ENCODE data around the gene HBS1L.

Gene HBS1L

DNA sequence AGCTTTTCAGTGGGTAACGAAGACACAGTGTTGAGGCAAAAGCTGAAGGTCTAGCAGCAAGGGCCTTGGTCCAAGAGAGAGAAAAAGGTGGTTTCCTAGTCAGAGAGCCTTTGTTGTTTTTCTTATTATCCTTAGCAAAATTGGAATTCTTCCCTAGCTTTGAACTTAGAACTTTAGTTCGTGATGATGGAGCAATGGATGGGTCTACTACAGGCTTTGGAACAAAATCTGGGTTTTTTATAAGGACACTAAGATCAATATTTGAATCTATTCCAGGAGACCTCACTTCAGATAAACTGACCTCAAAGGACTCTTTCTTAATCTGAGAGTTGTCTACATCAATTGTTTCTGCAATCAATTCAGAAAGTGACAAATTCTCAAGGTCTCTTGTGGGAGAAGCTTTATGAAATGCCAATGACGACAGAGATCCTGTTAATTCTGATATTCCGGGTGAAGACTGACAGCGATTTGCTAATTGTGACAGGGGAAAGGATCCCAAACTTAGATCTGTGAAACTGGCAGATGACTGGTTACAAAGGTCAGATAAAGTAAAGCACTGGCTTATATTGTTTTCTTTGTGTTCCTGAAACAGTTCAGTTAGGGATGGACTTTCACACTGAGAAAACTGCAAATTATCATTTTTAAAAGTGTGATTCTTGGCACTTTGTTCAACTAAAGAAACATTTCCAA lies 17.7 kb downstream of the HBS1L start:
- no peak for TF ChIP-seq GATA3 (IDR thresholded peaks at IDR 0.05; ENCODE audit: low read depth, low read length)
- no peak for TF ChIP-seq GATA2 (IDR thresholded peaks at IDR 0.05; ENCODE audit: low read depth, low read length)

DNA sequence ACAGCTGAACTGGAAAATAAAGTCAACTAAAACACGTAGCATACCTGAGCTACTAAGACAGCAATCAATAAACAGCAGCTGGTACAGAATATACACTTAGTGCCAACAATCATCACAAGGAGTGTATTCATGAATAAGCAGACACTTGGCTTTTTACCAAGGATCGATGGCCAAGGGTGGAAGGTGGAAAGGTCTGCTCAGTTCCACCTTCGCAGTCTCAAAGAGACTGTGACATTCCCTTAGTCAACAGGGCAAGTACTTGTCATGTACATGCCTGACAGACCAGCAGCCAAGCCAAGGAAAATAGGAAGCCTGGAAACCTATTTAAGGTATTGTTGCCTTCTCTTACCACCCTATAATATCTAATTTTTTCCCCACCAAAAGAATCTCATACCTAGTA lies 21.4 kb downstream of the HBS1L start:
- TF ChIP-seq GATA3 (IDR thresholded peaks at IDR 0.05; ENCODE audit: low read depth, low read length) (no peak), GATA2 (IDR thresholded peaks at IDR 0.05; ENCODE audit: low read depth, low read length) (no peak)

DNA sequence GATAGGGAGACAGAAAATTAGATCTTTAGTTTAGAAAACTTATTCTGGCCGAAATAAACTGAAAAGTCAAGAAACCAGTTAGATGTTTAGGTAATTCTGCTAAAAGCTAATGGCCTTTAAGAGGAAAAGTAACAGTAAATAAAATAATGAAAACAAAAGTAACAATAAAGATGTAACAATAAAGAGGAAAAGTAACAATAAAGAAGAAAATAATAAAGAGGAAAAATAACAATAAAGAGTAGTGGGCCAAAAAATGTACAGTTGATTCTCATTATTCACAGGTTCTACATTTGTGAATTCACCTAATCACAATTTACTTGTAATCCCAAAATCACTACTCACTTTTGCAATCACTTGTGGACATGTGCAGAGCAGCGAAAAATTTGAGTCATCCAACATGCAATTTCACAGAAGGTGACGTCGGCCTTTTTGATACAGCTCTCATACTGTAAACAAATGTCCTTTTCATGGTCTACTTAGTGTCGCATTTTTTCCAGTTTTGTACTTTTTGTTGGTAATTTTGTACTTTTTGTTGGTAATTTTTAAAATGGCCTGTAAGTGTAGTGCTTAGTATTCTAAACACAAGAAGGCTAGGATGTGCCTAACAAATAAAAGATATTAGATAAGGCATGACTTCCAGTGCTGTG lies 24.0 kb downstream of the HBS1L start:
- TF ChIP-seq GATA3 (IDR thresholded peaks at IDR 0.05; ENCODE audit: low read depth, low read length) (no peak), GATA2 (IDR thresholded peaks at IDR 0.05; ENCODE audit: low read depth, low read length) (no peak)

DNA sequence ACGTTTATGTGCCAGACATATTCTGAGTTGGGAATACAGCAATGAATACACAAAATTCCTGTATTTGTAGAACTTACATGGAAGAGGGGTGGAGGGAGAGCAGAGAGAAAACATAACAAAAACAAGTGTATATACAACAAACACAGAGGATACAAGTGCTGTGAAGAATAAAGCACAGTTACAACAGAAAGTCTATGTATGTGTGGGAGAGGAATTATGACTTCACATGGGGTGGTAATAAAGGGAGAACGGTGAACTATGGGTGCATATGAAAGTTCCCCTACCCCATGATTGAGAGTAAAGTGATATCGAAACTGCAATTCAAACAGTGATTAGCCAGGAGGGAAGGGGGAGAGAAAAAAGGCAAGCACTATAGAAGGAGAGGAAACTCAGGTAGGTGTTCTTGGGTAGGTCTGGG lies 24.6 kb downstream of the HBS1L start:
- no peak for TF ChIP-seq GATA3 (IDR thresholded peaks at IDR 0.05; ENCODE audit: low read depth, low read length)
- TF ChIP-seq GATA2 (IDR thresholded peaks at IDR 0.05; ENCODE audit: low read depth, low read length): no peak

DNA sequence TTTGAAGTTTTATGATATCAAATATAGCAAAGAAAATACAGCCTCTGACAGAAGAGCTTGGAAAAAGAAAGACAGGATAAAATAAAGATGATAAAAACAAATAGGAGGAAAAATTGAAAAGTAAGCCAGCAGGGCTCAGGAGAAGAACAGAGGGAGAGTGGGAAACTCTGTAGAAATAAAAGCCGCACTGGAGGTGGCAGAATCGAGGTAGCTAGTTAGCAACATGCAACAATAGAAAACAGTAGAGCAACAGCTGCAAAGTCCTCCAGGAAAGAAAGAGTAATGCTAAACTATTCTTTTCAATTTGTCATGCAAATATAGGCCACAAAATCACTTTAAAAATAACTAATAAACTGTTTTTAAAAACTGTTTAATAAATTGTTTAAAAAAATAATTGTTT lies 28.8 kb downstream of the HBS1L start:
- TF ChIP-seq GATA2 (IDR thresholded peaks at IDR 0.05; ENCODE audit: low read depth, low read length) (no peak), GATA3 (IDR thresholded peaks at IDR 0.05; ENCODE audit: low read depth, low read length) (no peak)

DNA sequence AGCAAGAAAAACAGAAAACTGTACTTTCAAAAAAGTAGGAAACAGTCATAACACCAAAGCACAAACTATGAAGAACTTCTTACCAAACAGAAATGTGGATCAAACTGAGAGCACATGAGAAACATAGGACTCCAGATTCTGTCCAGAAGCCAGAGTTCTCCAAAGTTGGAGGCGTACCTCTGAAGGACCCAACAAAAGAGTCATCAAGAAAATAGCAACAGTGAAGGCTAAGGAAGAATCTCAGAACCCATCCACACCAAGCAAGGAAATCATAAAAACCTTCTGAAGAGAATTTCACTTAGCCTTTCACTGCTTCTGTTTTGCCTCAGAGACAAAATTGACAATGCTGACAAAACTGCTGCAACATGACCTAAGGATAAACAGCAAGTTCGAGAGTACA lies 29.4 kb downstream of the HBS1L start:
- no peak for TF ChIP-seq GATA2 (IDR thresholded peaks at IDR 0.05; ENCODE audit: low read depth, low read length)
- TF ChIP-seq GATA3 (IDR thresholded peaks at IDR 0.05; ENCODE audit: low read depth, low read length): no peak

DNA sequence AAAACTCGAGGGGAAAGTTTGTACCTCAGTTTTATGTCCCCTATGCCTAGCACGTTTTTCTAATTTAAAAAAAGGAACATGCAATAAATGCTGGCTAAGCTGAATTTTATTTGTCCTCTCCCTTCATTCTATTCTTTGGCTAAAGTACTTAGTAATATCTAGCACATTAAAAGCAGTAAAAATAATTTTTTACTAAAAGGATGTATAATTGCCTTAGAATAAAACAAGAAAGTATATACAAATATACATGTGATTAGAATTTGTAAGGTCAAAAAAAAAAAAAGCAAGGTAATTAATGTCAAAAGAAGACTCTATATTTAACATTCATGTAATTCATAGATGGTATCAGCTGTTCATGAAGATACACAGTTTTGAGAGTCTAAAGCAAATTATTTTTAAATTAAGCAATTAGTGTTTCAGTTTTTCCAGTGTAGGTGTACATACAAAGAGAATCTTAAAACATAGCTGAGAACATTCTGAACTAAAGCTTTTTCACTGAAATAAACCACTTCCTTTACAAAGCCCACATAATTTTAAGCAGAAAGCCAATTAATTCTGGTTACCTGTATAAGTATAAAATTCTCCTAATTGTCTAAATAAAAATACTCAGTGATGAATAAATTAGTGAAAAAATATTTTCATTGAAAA lies 32.4 kb downstream of the HBS1L start:
- TF ChIP-seq GATA2 (IDR thresholded peaks at IDR 0.05; ENCODE audit: low read depth, low read length): no peak
- TF ChIP-seq GATA3 (IDR thresholded peaks at IDR 0.05; ENCODE audit: low read depth, low read length): no peak

DNA sequence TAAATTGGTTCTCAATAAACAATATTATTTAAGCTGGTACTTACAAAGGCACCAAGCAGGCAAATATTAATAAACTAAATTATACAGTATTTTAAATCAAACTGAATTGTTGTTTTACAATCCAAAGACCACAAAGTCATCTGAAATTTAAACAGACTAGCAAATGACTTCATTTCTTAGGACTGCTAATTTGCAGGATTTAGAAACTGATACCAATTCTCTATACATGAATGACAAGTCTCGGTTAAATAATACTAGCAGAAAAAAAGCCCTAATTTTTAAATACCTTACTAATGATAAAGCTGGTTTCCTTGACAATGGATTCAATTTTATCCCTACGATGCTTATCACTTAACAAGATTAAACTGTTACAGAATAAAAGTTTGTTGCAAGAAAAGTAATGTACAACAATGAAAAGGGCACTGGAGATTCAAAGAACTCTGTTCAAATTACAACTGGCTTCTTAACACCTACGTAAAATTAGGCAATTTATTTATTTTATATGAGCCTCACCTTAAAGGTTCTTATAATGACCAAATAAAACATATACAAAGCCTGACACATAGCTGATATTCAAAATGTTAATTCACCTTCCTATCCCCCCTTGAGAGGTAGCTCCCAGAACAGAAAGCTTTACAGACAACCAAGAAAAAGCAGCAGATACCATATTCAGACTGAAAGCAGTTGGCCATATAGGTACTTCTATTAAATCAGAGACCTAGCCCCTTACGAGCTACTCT lies 33.1 kb downstream of the HBS1L start:
- TF ChIP-seq GATA2 (IDR thresholded peaks at IDR 0.05; ENCODE audit: low read depth, low read length) (no peak), GATA3 (IDR thresholded peaks at IDR 0.05; ENCODE audit: low read depth, low read length) (no peak)

DNA sequence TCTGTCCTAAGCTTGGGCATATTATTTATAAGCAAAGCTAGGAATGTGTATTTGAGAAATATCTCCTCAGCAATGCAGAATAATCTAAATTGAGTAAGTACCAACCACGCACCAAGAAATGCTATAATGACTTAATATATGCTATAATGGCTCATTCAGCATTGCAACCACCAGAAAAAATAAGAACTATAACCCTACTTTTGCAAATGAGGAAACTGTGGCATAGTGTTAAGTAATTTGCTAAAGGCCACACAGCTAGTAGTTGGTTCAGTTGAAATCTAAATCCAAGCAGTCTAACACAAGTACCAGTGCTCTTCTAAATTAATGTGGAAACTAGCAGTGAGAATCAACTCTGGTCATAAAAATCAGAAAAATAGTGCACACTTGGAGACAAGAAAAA lies 35.7 kb downstream of the HBS1L start:
- no peak for TF ChIP-seq GATA2 (IDR thresholded peaks at IDR 0.05; ENCODE audit: low read depth, low read length)
- TF ChIP-seq GATA3 (IDR thresholded peaks at IDR 0.05; ENCODE audit: low read depth, low read length): no peak

DNA sequence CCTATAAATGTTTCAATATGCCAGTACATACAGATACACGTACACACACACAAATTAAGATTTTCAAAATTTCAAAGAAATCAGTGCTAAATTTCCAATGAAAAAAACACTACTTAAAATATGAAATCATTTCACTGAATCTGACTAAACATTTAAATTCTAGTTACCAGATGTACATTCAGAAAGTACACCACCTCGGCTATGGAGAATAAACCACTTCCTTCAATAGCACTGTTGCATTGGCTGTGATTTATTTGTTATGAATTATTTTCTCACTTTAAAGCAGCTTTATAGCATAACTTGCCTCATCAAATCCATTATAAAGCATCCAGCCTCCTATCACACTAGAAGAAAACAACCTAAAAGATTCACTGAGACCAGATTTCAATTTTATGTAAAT lies 36.6 kb downstream of the HBS1L start:
- TF ChIP-seq GATA2 (IDR thresholded peaks at IDR 0.05; ENCODE audit: low read depth, low read length): no peak
- TF ChIP-seq GATA3 (IDR thresholded peaks at IDR 0.05; ENCODE audit: low read depth, low read length): no peak

DNA sequence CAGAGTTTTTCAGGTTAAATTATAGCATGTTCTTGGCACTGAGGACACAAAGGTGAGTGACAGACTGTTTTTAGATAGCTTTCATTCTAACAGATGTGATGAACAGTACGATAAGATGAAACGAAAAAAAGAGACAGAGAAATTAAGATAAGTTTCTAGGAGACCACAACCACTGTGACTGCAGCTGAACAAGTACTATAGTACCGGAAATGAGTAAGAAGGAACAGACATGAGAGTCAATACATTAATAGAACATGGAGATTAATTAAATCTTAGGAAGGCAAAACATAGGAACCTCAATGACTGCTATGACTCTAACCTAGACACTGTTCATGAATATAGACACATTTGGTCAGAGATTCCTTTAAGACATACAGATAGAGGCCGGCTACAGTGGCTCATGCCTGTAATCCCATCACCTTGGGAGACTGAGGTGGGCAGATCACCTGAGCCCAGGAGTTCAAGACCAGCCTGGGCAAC lies 40.2 kb downstream of the HBS1L start:
- TF ChIP-seq GATA2 (IDR thresholded peaks at IDR 0.05; ENCODE audit: low read depth, low read length) (no peak), GATA3 (IDR thresholded peaks at IDR 0.05; ENCODE audit: low read depth, low read length) (no peak)

DNA sequence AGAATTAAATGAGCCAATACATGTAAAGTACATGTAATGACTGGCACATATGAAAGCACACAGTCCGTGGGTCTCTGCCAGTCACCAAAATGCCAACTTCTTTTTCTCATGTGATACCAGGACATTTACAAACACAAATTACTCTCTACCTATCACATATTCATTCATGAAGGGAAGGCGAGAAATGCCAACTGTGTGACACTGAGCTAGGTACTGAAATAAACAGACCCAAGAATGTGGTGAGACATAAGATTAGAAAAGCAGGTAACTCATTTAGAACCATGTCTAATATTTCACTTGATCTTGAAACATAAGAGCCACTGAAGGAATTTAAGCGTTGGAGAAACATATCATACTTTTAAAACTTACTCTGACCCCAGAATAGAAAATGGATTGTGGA lies 41.4 kb downstream of the HBS1L start:
- TF ChIP-seq GATA3 (IDR thresholded peaks at IDR 0.05; ENCODE audit: low read depth, low read length): no peak
- TF ChIP-seq GATA2 (IDR thresholded peaks at IDR 0.05; ENCODE audit: low read depth, low read length): no peak

DNA sequence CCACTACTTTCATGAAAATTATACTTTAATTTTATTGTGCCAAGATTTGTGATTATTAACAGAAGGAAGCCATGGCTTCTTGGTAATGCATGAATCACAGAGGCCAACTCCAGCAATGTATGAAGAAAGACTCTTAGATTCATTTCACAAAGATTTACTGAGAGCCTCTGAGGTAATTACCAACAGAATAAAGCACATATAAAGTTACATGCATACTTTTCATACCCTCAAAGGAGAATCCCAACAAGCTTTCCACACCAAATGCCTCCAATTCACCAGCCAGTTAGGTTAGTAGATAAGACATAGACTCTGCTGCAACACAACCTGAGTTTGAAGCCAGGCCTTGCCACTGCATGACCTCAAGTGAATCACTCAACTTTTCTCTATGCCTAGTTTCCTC lies 41.9 kb downstream of the HBS1L start:
- TF ChIP-seq GATA2 (IDR thresholded peaks at IDR 0.05; ENCODE audit: low read depth, low read length): no peak
- TF ChIP-seq GATA3 (IDR thresholded peaks at IDR 0.05; ENCODE audit: low read depth, low read length): no peak

DNA sequence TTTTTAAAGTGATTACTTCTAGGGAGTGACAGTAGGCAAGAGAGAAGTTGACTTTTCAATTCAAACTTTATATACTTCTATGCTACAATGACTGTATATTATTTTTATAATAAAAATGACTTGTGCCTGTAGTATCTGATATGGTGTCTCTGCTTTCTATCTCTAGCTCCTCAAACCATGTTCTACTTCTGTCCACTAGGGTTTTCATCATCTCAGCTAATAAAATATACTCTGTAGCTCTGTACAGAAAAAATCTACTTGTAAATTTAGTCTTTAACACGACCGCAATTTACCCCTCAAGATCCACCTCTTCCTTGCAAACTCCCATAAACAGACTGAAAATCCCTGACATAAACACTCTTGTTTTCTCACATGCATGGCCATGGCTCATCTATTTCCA lies 42.3 kb downstream of the HBS1L start:
- TF ChIP-seq GATA3 (IDR thresholded peaks at IDR 0.05; ENCODE audit: low read depth, low read length) (no peak), GATA2 (IDR thresholded peaks at IDR 0.05; ENCODE audit: low read depth, low read length) (no peak)
